GM12875 (cell line): ENCODE data around the gene OR2C1.

Source experiments
- H3K4me3 ChIP-seq: one replicate; pipeline ENCODE4 v1.5.1; 2011; ENCODE audit warnings: low read depth, low read length, control low read depth
- CTCF ChIP-seq: IDR thresholded peaks from 2 replicates; pipeline ENCODE4 v1.5.1; 2011; ENCODE audit warnings: low read depth, mild to moderate bottlenecking, control low read depth, inconsistent platforms, low read length, moderate library complexity, borderline replicate concordance; ENCODE audit not compliant: insufficient read depth

OR2C1 gene

GRCh38 chr16:3355589-3355988 lies at the start of gene OR2C1:
Gene OR2C1 (plus strand): TSS chr16:3355889. CDS start chr16:3355941, 52 bp downstream.
- no peak within 1 kb of the TSS for H3K4me3 ChIP-seq
- TF ChIP-seq CTCF = no peak

GRCh38 chr16:3306078-3306477 lies 49.6 kb upstream of the OR2C1 start:
- TF ChIP-seq CTCF = no peak
- peak overlapping the region; percentile 95 for H3K4me3 ChIP-seq

- no peak for TF ChIP-seq CTCF
These were observed 44.2 kb upstream of the OR2C1 start for GRCh38 chr16:3311496-3311895.

GRCh38 chr16:3317315-3317999 lies 38.2 kb upstream of the OR2C1 start:
- H3K4me3 ChIP-seq = no peak overlapping the region
- no peak for TF ChIP-seq CTCF

More at GRCh38 chr16:3311496-3311895, 44.2 kb upstream of the OR2C1 start:
- no peak overlapping the region for H3K4me3 ChIP-seq

- H3K4me3 ChIP-seq = no peak overlapping the region
- no peak for TF ChIP-seq CTCF
These were observed 33.9 kb upstream of the OR2C1 start for GRCh38 chr16:3321816-3322215.

GRCh38 chr16:3327514-3327913 lies 28.2 kb upstream of the OR2C1 start:
- TF ChIP-seq CTCF = no peak
- H3K4me3 ChIP-seq = no peak overlapping the region

- H3K4me3 ChIP-seq = no peak overlapping the region
- no peak for TF ChIP-seq CTCF
These were observed 27.6 kb upstream of the OR2C1 start for GRCh38 chr16:3328104-3328503.
